VCaP (cell line): ENCODE measurements around the gene ANKRD44.

Experiments
- H3K27ac ChIP-seq: fragments of 450-650 bp; 2 replicates; pipeline ENCODE4 v1.5.1; 2017
- TF ChIP-seq, protein P1 (sequence below): fragments of 450-650 bp; conservative IDR thresholded peaks from 2 replicates; pipeline ENCODE4 v1.5.1; 2017; ENCODE audit warnings: mild to moderate bottlenecking, moderate library complexity

The ANKRD44 gene

DNA sequence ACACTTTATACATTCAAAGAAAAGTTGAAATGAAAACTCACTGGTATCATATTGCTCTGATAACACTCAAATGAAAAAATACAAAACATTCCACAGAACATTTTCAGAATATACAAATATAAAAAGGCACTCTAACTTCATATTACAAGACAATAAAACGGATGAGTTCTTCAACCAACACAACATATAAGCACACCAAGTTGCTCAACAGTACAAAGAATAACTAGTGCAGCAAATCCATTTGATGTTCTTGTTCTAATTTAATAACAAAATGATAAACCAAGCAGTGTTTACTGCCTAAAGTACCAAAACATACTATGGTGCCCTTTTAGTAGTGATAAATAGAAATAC, 323.3 kb downstream of the ANKRD44 start:
- no peak overlapping the region for H3K27ac ChIP-seq
- TF ChIP-seq, protein P1, sequence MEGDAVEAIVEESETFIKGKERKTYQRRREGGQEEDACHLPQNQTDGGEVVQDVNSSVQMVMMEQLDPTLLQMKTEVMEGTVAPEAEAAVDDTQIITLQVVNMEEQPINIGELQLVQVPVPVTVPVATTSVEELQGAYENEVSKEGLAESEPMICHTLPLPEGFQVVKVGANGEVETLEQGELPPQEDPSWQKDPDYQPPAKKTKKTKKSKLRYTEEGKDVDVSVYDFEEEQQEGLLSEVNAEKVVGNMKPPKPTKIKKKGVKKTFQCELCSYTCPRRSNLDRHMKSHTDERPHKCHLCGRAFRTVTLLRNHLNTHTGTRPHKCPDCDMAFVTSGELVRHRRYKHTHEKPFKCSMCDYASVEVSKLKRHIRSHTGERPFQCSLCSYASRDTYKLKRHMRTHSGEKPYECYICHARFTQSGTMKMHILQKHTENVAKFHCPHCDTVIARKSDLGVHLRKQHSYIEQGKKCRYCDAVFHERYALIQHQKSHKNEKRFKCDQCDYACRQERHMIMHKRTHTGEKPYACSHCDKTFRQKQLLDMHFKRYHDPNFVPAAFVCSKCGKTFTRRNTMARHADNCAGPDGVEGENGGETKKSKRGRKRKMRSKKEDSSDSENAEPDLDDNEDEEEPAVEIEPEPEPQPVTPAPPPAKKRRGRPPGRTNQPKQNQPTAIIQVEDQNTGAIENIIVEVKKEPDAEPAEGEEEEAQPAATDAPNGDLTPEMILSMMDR = no peak

DNA sequence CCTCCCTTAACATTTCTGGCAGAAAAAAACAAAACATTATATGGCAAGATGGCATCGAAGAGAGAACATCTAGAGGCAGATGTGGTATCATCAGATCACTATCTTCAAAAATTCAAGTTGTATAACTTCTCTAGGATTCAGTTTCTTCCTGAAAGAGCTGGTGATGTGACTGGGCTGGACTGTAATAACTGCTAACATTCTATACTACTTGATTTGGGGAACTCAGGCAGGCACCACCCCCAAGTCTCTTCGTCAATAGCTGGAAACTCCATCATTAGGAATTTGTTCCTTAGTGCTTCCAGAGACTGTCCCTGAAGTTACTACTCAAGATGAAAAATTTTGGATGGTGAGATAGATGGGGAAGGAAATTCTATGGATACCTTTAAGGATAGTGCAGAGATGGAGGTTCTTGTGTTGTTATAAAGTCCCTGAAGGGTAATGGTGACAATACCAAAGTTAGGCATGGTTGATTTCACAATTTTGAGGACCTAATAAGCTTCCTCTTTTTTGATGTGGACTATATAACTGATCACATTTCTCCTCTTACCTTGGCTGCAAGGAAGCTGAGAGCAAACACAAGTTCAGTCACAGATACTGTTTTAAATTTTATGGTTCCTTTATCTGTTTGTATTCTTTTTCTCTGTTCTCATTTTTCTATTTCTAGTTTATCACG, 324.9 kb downstream of the ANKRD44 start:
- no peak overlapping the region for H3K27ac ChIP-seq

DNA sequence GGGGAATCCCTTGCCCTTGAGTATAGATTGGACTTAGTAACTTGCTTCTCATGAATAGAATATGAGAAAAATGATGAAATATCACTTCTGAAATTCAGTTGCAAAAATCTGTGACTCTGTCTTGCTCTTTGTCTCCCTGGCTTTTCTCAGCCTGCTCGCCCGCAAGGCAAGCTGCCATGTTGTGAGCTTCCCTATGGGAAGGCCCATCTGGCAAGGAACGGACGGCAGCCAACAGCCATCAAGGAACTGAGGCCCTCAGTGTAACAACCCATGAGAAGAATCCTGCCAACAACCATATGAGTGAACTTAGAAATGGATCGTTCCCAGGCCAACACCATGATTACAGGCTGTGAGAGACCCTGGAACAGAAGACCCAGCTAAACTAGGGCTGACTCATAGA, 325.7 kb downstream of the ANKRD44 start:
- H3K27ac ChIP-seq = no peak overlapping the region
- TF ChIP-seq, protein P1 = no peak

More for the DNA sequence above, 324.9 kb downstream of the ANKRD44 start:
- TF ChIP-seq, protein P1 = no peak

DNA sequence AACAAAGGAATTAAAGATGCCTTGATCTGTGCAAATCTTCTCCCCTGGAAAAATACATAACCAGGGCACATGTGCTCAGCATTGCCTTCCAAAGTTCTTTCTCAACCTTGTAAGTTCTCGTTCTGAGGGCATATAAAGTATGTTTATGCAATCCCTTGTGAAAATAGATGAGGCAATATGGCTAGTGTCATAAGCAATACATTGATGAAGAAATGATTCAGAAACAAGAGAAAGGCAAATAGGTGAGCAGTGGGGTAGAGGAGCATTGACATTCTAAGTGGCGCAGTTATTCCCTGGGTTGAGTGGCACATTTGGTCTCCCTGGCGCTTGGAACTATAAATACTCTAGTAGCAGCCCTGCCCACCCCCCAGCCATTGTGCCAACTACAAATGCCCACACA, 326.6 kb downstream of the ANKRD44 start:
- TF ChIP-seq, protein P1 = no peak
- H3K27ac ChIP-seq = no peak overlapping the region

DNA sequence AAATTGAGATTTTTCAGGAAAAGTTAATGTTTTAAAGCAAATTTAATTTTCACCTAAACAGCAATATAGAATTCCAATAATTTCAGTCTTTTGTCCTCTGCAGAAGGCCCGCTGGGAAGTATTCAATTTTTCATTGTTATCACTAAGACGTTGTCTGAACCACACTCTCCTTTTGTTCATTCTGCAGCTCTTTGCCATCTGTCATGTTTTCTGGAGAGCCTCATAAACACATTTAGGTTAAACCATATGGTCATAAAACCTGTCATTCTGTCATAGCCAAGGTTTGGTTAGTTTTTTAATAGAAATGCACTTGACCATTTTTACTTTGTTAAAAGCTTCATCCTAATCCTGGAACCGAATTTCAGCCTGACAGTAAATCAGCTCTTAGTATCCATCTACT, 330.1 kb downstream of the ANKRD44 start:
- H3K27ac ChIP-seq = no peak overlapping the region
- TF ChIP-seq, protein P1 = no peak

DNA sequence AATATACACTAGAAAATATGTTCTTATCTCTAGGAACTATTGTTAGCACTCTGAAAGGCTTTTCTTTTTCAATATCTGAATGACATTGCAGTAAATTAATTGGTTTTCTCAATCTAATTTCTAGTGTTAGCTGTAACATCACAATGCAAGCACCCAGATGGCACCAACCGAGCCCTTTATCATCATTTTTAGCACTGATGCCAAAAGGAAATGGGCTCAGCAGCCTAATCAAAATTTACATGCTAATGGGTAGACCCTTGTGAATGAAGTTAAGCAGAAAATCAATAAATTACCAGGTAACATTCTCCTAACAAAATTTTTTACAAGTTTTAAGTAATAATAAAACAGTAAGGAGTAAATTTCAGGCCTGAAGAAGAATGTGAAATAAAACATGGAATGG, 330.6 kb downstream of the ANKRD44 start:
- no peak overlapping the region for H3K27ac ChIP-seq
- TF ChIP-seq, protein P1 = no peak

DNA sequence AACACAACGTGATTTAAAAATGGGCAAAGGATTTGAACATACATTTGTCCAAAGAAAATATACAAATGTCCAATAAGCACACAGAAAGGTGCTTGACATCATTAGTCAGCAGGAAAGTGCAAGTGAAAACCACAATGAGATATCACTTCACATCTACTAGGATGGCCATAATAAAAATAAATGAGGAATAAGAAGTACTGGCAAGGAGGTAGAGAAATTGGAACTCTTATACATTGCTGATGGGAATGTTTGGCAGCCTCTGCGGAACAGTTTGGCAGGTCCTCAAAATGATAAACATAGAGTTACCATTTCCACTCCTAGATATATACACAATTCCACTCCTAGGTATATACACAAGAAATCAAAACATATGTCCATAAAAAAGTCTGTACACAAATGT, 333.1 kb downstream of the ANKRD44 start:
- H3K27ac ChIP-seq = no peak overlapping the region
- TF ChIP-seq, protein P1 = no peak
